Subcutaneous adipose tissue (tissue), 4 donors: ENCODE measurements around the gene EEIG1. TPM values are rescaled to one million over a fixed set of nuclear protein-coding genes. Genes with fewer than 3 reads are reported as not detected.

Source experiments
- total RNA-seq, 4 donors: library from RNA; depleted of rRNA; stranded (reverse); fragments of >200 nt; gene quantifications; one replicate each; pipeline ENCODE4 v1.1.0, GENCODE V29; 2016
- TF ChIP-seq, protein P1 (sequence below): fragments of 450-650 bp; IDR thresholded peaks from one replicate; pipeline ENCODE4 v1.5.1; 2016; ENCODE audit warnings: low read depth, mild to moderate bottlenecking, control low read depth, antibody characterized with exemption, moderate library complexity

Gene EEIG1
- total RNA-seq, 4 donors from 2014 or later = 4.8 to 21.2 (median 8.1) TPM

DNA sequence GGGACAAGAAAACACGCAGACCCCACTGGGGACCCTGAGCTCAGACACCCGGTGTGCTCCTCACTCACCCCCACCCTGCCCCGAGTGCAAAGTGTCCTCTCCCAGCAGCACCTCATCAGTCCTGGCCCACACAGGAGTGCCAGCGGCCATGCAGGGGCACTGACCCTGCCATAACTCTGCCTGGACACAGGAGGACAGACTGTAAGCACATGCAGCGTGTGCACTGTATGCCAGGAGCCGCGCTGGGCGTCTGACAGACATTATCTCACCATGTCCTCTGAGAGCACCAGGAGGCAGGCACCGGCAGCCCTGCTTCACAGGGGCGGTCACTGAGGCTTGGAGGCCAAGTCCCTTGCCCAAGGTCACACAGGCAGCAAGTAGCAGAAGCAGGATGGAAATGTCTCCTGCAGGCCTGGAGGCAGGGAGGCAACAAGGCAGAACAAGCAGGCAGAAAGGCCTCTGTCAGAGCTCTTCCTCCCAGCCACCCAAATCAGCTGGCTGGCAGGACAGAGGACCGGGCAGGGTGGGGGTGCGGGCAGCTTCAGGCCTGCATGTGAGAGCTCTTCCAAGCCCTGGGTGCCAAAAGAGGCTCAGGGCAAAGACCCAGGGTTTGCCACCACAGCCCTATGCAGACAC is 8.4 kb downstream of the EEIG1 start:
- TF ChIP-seq, protein P1, sequence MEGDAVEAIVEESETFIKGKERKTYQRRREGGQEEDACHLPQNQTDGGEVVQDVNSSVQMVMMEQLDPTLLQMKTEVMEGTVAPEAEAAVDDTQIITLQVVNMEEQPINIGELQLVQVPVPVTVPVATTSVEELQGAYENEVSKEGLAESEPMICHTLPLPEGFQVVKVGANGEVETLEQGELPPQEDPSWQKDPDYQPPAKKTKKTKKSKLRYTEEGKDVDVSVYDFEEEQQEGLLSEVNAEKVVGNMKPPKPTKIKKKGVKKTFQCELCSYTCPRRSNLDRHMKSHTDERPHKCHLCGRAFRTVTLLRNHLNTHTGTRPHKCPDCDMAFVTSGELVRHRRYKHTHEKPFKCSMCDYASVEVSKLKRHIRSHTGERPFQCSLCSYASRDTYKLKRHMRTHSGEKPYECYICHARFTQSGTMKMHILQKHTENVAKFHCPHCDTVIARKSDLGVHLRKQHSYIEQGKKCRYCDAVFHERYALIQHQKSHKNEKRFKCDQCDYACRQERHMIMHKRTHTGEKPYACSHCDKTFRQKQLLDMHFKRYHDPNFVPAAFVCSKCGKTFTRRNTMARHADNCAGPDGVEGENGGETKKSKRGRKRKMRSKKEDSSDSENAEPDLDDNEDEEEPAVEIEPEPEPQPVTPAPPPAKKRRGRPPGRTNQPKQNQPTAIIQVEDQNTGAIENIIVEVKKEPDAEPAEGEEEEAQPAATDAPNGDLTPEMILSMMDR = no peak

DNA sequence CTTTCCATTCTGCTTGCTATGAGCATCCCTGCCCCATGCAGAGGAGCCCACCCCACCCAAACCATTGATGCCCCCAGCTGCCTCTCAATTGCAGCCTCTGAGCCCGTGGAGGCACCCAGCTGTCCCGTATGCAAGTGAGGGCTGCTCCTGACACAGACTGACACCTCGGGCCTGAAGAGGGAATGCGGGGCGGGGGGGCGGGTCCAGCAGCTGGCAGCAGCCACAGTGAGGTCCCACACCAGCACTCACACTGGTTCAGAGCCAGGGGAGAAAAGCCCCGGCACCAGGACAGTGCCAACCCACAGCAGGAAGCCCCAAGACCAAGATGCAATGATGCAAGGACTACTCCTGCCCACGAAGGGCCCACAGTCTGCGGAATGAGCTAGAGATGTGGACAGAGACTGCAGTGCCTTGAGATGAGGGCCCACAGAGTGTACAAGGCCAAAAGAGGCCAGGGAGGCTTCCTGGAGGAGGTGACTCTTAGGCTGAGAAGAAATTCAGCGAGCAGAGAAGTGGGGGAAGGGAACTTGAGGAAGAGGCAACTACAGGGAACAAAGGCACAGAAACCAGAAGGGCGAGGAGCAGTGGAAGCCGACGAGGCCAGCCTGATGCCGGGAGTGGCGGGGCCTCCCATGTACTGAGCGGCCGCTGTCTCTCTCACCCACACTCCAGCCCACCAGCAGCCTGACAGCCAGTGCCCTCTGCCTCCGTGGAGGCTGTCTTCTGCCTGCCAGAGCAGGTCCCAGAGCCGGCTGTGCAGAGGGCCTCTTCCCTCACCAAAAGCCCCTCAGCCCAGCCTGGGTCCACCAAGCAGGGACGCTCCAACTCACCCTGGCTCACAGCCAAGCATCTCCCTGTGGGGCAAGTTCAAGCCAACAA is 9.2 kb downstream of the EEIG1 start:
- TF ChIP-seq, protein P1 = no peak

DNA sequence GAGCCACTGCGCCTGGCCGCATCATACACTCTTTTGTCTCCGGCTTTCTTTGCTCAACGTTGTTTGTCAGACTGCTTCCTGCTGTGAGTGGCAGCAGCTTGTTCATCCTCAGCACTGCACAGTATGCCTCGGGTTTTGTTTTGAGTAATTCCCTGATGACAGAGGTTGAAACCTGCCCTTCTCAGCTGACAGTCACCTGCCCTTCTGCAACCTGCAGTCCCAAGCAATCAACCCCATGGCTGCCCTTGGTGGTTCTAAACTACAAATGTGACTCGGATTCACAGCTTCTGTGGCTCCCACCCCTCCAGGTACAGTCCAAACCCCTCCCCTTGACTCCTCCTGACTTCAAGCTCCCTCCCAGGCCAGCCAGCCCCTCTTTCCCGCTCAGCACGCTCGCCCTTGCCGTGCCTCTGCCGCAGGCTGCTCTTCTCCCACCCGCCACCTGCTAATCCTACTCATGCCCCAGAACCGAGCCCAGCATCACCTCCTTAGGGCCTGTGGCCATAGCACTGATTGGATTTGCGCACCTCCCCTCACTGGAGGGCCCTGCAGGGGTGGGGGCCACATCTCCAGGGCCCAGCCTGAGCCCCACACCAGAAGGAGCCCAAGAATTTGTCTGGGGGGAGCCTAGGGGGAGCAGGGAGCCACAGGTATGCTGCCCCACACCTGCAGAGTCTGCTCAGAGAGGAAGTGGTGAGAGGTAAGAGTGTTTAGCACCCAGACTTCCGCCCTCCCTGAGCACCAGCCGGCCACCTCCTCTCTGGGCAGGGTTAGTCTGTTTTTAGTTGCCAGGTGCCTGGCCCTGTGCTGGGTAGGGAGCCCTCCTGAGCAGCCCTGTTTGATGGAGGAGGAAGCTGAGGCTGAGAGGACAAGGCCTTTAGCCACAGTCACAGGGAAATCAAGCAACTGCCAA is 10.1 kb downstream of the EEIG1 start:
- TF ChIP-seq, protein P1 = no peak

DNA sequence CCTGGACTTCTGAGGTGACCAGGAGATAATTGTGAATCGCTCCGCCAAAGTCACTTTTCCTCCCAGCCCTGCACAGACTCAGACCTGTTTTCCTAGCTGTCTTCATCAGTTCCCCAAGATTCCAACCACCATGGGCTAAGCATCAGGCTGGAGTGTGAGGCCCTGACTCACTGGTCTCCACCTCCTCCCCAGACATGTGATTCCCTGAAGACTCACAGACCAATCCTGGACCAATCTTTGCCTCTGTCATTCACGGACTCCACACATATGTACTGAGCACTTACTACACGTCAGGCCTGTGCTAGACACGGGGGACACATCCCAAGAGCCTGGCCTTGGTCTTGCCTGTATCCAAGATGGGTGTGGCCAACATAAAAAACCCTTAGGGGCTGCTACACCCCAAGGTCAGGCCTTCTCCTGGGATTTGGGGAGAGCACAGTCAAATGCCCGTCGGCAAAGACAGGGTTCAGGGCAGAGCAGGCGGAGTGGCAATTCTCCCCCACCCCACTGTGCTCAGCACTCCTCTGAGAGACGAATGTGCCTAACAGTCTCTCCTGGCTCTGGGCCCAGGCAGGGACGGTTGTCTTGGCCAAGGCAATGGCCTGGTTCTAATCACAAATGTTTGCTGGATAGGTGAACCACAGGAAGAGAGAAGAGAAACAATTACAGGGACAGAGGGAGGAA is 11.9 kb downstream of the EEIG1 start:
- TF ChIP-seq, protein P1 = no peak

DNA sequence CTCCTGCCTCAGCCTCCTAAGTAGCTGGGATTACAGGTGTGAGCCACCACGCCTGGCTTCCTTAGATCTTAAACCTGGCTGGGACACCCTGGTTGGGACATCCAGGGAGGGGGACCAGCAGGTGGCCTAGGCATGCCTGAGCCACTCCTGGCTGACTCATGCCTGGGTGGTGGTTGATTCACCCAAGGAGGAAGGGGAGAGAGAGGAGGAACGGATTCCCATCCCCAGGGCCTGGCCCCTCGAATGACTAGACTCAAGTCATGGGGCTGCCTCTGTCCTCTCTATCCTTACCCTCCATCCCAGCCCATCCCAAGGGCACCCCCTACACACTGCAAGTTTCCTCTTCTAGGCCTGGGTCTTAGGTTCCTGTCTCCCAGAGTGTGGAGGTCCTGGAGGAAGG is 12.7 kb downstream of the EEIG1 start:
- TF ChIP-seq, protein P1 = no peak

DNA sequence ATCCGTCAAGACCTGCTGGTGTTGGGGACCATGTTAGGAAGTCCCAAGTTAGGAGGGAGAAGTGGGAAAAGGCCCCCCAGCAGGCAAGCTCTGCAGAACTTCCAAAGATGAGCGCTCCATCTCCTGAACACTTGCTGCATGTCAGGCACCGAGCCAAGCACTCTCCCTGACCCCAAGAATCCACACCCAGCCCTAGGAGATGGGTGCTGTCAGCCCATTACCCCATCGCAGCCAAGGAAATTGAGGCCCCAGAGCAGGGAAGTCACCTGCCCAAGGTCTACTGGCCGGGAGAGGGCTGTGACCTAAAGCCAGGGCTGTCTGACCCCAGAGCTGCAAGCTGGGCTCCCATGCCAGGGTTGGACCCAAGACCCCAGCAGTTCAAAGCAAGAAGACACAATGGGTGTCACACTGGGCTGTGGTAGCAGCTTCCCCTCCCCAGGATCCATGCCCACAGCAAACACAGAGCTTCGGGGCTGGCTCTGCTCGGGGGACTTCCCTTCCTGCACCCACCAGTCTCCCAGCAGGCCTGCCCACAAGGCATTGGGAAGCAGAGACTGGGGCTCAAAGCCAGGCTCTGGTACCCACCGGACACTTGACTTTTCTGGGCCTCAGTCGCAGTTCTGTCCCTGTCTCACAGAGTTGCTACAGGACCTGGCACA is 13.5 kb downstream of the EEIG1 start:
- TF ChIP-seq, protein P1 = no peak
